ENCODE results near the gene MDM1.

DNA sequence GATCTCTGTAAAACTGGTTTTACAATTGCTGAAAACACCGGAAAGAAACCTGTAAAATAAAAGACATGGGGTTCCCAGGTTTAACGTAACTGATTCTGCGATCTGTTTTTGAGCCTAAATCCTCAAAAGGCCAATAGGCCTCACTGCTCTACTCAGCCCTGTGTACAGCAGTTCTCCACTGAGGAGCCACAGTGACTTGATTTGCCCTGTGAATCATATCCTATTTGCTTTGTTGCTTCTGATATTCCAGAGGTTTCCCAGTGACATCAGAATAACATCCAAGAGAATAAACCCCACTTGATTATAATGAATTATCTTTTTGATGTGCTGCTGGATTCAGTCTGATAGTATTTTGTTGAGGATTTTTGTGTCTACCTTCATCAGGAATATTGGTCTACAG lies 27.5 kb downstream of the MDM1 start:
- TF ChIP-seq, protein P1, sequence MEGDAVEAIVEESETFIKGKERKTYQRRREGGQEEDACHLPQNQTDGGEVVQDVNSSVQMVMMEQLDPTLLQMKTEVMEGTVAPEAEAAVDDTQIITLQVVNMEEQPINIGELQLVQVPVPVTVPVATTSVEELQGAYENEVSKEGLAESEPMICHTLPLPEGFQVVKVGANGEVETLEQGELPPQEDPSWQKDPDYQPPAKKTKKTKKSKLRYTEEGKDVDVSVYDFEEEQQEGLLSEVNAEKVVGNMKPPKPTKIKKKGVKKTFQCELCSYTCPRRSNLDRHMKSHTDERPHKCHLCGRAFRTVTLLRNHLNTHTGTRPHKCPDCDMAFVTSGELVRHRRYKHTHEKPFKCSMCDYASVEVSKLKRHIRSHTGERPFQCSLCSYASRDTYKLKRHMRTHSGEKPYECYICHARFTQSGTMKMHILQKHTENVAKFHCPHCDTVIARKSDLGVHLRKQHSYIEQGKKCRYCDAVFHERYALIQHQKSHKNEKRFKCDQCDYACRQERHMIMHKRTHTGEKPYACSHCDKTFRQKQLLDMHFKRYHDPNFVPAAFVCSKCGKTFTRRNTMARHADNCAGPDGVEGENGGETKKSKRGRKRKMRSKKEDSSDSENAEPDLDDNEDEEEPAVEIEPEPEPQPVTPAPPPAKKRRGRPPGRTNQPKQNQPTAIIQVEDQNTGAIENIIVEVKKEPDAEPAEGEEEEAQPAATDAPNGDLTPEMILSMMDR (conservative IDR thresholded peaks at IDR 0.05; ENCODE audit: low read depth in 2 of 2): no peak
- TF ChIP-seq EZH2 (IDR thresholded peaks at IDR 0.05; ENCODE audit: low read depth, unreplicated experiment) (no peak), CREB1 (CRISPR knock-in tag; IDR thresholded peaks at IDR 0.05; ENCODE audit: low read depth) (no peak), POLR2AphosphoS5 (IDR thresholded peaks at IDR 0.05; ENCODE audit: low read depth) (no peak), ZNF331 (CRISPR knock-in tag; IDR thresholded peaks at IDR 0.05; ENCODE audit: low read depth) (no peak), NANOG (IDR thresholded peaks at IDR 0.05; ENCODE audit: borderline replicate concordance) (no peak), EZH2phosphoT487 (IDR thresholded peaks at IDR 0.05; ENCODE audit: unreplicated experiment) (no peak), JUNB (IDR thresholded peaks at IDR 0.05; ENCODE audit: unreplicated experiment) (no peak), STAT1 (IDR thresholded peaks at IDR 0.05; ENCODE audit: unreplicated experiment) (no peak)
- TF ChIP-seq, protein P2, sequence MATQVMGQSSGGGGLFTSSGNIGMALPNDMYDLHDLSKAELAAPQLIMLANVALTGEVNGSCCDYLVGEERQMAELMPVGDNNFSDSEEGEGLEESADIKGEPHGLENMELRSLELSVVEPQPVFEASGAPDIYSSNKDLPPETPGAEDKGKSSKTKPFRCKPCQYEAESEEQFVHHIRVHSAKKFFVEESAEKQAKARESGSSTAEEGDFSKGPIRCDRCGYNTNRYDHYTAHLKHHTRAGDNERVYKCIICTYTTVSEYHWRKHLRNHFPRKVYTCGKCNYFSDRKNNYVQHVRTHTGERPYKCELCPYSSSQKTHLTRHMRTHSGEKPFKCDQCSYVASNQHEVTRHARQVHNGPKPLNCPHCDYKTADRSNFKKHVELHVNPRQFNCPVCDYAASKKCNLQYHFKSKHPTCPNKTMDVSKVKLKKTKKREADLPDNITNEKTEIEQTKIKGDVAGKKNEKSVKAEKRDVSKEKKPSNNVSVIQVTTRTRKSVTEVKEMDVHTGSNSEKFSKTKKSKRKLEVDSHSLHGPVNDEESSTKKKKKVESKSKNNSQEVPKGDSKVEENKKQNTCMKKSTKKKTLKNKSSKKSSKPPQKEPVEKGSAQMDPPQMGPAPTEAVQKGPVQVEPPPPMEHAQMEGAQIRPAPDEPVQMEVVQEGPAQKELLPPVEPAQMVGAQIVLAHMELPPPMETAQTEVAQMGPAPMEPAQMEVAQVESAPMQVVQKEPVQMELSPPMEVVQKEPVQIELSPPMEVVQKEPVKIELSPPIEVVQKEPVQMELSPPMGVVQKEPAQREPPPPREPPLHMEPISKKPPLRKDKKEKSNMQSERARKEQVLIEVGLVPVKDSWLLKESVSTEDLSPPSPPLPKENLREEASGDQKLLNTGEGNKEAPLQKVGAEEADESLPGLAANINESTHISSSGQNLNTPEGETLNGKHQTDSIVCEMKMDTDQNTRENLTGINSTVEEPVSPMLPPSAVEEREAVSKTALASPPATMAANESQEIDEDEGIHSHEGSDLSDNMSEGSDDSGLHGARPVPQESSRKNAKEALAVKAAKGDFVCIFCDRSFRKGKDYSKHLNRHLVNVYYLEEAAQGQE (IDR thresholded peaks at IDR 0.05; ENCODE audit: unreplicated experiment): no peak
- TF ChIP-seq, protein P3, sequence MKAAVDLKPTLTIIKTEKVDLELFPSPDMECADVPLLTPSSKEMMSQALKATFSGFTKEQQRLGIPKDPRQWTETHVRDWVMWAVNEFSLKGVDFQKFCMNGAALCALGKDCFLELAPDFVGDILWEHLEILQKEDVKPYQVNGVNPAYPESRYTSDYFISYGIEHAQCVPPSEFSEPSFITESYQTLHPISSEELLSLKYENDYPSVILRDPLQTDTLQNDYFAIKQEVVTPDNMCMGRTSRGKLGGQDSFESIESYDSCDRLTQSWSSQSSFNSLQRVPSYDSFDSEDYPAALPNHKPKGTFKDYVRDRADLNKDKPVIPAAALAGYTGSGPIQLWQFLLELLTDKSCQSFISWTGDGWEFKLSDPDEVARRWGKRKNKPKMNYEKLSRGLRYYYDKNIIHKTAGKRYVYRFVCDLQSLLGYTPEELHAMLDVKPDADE (IDR thresholded peaks at IDR 0.05): no peak

Measured in GM23338 (cell line).